ENCODE results near the gene MED16. TPM values are rescaled to one million over a fixed set of nuclear protein-coding genes. Genes with fewer than 3 reads are reported as not detected.

Gene MED16
- total RNA-seq, 1 donor from 2014 or later: 17.9 TPM

DNA sequence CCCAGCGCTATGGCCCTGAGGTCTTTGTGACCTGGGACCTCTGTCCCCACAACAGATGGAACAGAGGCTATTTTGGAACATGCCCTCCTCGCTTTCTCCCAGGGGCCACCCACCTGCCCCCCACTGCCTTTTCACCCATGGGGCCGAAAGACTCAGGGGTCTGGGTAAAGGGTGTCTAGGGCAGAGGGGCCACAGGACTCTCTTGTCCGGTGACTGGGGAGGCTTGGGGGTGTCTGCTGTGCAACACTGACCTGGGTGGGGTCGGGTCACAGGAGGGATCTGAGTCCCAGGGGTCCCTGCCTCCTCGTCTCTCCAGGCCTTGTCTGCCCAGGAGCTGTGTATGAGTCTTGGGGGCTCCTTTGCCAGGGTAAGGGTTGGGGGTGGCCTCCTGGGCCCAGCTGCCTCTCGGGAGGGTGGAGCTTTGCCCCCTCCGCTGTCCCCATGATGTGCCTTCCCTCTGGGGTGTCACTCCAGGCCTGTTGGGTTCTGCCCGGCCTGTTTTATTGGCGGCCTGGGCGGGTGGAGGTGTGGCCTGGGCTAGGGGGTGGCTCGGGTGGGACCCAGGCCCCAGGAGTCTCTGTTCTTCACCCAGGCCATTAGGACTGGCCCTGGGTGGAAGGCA lies 34.9 kb upstream of the MED16 start:
- DNase-seq: no peak

- DNase-seq: no peak
Observed at GRCh38 chr19:927351-927779, 34.4 kb upstream of the MED16 start.

GRCh38 chr19:926589-927350 lies 33.8 kb upstream of the MED16 start:
- no peak for DNase-seq

- DNase-seq: no peak
Observed at GRCh38 chr19:926323-926588, 33.3 kb upstream of the MED16 start.

DNA sequence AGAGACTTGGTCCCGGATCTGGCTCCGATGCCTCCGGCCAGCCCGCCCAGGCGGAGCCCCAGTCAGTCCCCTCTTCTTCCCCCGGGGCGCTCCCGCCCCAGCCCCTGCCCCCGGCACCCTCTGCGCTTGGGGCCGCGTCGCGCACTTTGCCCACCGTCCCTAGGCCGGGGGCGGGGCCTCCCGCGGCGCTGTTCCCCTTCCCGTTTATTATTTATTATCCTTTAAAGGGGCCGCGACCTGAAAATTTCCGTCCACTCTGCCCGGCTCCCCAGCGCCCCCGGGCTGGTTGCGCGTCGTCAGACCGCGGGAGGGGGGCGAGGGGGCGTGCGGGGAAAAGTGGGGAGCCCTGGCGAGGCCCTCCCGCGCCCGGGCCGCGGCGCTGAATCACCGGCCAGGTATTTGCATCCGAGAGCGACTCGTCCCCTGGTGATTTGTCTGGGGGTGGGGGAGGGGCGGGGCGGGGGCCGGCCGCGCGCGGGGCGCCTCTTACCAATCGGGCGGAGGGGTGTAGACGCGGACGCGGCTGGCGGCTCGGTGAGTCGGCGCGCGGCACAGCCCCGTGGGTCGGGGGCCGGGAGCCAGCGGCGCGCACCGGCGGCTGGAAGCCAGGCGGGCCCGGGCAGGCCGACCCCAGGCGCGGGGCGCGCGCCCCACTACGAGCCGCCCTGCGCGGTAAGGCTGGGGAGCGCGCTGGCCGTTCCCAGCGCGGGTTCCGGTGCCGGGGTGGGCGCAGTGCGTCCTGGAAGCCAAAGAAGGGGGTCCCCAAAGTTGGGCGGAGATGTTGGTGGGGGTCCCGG lies 32.7 kb upstream of the MED16 start, which contains the start of gene ARID3A:
Gene ARID3A (plus strand): TSS at position 510 of the 797 bp plus-strand sequence. CDS start 3,494 bp downstream, outside the sequence.
- DNase-seq: peak; percentile 55

- no peak for DNase-seq
Observed at GRCh38 chr19:925087-925525, 32.1 kb upstream of the MED16 start.

DNA sequence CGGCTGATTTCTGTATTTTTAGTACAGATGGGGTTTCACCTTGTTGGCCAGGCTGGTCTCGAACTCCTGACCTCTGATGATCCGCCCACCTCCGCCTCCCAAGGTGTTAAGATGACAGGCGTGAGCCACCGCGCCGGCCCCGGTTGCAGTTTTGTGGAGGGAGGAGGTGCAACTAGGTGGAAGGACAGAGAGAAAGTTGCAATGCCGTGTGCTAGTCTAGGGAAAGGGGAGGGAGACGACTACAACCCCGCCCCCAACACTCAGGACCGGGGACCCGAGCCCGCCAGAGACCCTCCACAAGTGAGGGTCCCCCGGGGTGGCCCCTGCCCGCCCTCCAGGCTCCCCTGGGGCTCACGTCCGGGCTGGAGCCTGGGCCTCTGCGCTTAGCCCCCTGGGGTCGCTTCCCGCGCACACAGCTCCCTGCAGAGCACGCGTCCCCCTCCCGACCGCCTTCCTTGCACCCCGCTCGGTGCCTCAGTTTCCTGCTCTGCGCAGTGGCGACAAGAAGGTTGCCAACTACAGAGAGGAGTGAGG lies 31.6 kb upstream of the MED16 start:
- no peak for DNase-seq

DNA sequence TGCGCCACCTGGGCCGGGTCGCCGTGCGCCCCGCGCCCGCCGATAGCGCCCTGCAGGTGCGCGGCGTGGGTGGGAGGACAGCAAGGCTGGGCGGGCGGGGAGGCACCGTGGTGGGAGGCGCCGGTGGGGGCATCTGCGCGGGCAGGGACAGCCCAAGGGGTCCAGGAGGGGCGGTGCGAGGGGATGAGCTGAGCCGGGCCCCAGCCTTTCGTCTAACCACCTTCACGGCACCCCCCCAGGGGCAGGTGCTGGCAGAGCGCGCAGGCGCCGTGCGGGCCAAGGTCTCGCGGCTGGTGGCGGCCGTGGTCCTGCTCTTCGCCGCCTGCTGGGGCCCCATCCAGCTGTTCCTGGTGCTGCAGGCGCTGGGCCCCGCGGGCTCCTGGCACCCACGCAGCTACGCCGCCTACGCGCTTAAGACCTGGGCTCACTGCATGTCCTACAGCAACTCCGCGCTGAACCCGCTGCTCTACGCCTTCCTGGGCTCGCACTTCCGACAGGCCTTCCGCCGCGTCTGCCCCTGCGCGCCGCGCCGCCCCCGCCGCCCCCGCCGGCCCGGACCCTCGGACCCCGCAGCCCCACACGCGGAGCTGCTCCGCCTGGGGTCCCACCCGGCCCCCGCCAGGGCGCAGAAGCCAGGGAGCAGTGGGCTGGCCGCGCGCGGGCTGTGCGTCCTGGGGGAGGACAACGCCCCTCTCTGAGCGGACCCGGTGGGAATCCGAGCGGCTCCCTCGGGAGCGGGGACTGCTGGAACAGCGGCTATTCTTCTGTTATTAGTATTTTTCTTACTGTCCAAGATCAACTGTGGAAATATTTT lies 27.3 kb upstream of the MED16 start:
- DNase-seq: no peak

GRCh38 chr19:919199-920050 lies 26.4 kb upstream of the MED16 start:
- DNase-seq: no peak

DNA sequence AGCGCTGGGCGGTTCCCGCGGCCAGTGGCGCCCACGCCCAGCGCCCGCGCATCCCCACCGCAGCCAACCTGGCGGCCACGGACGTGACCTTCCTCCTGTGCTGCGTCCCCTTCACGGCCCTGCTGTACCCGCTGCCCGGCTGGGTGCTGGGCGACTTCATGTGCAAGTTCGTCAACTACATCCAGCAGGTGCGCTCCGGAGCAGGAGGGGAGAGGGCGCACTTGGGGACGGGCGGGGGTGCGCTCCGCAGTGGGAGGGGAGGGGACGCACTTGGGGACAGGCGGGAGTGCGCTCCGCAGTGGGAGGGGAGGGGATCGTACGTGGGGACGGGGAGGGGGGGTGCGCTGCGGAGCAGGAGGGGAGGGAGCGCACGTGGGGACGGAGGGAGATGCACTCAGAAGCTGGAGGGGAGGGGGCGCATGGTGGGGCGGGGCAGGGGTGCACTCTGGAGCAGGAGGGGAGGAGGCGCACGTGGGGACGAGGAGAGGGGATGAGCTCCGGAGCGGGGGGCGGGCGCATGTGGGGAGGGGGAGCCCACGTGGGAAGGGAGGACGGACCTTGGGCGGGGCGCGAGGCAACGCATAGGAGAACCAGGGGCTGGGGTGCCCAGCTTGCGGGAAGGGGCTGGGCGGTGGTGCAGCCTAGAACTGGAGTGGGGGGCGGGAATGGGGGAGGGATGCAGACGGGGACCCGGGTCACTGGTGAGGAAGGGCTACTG lies 25.7 kb upstream of the MED16 start:
- no peak for DNase-seq

GRCh38 chr19:918152-918437 lies 25.1 kb upstream of the MED16 start:
- no peak for DNase-seq

- DNase-seq: no peak
Observed at GRCh38 chr19:917323-918151, 24.6 kb upstream of the MED16 start, which contains the start of gene KISS1R. KISS1R (plus strand) TSS chr19:917333; CDS start chr19:917503, 170 bp downstream.

- DNase-seq: no peak
Observed at GRCh38 chr19:916645-917322, 23.8 kb upstream of the MED16 start.

GRCh38 chr19:913080-913748 lies 20.2 kb upstream of the MED16 start, which contains the start of gene R3HDM4:
R3HDM4 (minus strand) TSS chr19:913219; CDS start chr19:913157, 62 bp downstream.
- DNase-seq: peak; percentile 64

- DNase-seq: no peak
Observed at GRCh38 chr19:912181-913079, 19.4 kb upstream of the MED16 start.

DNA sequence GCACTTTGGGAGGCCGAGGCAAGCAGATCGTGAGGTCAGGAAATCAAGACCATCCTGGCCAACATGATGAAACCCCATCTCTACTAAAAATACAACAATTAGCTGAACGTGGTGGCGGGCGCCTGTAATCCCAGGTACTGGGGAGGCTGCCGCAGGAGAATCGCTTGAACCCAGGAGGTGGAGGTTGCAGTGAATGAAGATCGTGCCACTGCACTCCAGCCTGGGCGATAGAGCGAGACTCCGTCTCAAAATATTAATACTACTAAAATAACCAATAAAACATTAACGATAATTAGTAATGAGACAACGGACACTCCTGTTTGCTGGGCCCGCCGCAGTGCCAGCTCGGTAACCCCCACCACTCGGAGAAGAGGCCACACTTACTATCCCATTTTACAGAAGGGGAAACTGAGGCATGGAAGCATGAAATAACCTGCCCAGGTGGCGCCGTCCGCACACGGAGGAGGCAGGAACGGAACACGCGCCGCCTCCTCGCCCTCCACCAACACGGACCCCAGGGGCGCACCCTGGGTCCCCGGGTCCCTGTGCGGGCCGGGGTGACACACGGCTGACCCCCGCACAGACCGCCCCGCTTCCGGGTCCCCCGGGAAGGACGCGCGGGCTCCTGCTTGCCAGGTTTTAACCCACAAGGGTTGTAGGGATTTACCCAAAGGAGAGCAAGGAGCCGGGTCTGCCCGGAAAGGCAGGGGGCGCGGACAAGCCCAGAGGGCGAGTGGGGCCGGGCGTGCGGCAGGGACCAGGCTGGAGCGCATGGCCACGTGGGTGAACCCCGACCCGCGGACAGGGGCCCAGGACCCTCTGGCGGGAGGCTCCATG lies 18.4 kb upstream of the MED16 start:
- no peak for DNase-seq
